Neural progenitor cell (in vitro differentiated cells): ENCODE results near the gene CFAP54. TPM values are rescaled to one million over a fixed set of nuclear protein-coding genes. Genes with fewer than 3 reads are reported as not detected.

Experiments
- DNase-seq: peaks from one replicate; pipeline ENCODE4 v3.0.0-alpha.2; 2016; ENCODE audit warnings: low spot score
- H2AFZ ChIP-seq: fragments of 200-600 bp; sonication (generic); replicated peaks from 2 replicates; pipeline ENCODE4 v1.6.1; 2016; ENCODE audit warnings: antibody characterized with exemption
- H3F3A ChIP-seq: fragments of 200-600 bp; sonication (generic); 2 replicates; pipeline ENCODE4 v1.6.1; 2016; ENCODE audit warnings: antibody characterized with exemption, low read depth
- H3K27ac ChIP-seq: fragments of 200-600 bp; sonication (generic); 2 replicates; pipeline ENCODE4 v1.5.1; 2016; ENCODE audit warnings: mild to moderate bottlenecking
- H3K27me3 ChIP-seq: fragments of 200-600 bp; sonication (generic); 2 replicates; pipeline ENCODE4 v1.6.1; 2016; ENCODE audit warnings: mild to moderate bottlenecking, moderate library complexity
- H3K36me3 ChIP-seq: fragments of 200-600 bp; sonication (generic); 2 replicates; pipeline ENCODE4 v1.5.1; 2016
- H3K4me1 ChIP-seq: fragments of 200-600 bp; sonication (generic); 2 replicates; pipeline ENCODE4 v1.6.1; 2016; ENCODE audit warnings: mixed run types
- H3K4me2 ChIP-seq: fragments of 200-600 bp; sonication (generic); 2 replicates; pipeline ENCODE4 v1.6.1; 2016
- H3K4me3 ChIP-seq: fragments of 200-600 bp; sonication (generic); 2 replicates; pipeline ENCODE4 v1.5.1; 2016
- H3K79me2 ChIP-seq: fragments of 200-600 bp; sonication (generic); 2 replicates; pipeline ENCODE4 v1.6.1; 2016; ENCODE audit warnings: low read depth
- H3K9ac ChIP-seq: fragments of 200-600 bp; sonication (generic); 2 replicates; pipeline ENCODE4 v1.6.1; 2016
- H3K9me3 ChIP-seq: fragments of 200-600 bp; sonication (generic); 2 replicates; pipeline ENCODE4 v1.5.1; 2016; ENCODE audit warnings: low read depth
- H4K20me1 ChIP-seq: fragments of 200-600 bp; sonication (generic); 2 replicates; pipeline ENCODE4 v1.6.1; 2016; ENCODE audit warnings: low read depth
- H3K27ac Mint-ChIP-seq: 3 replicates; pipeline ENCODE4 v1.8.0; 2021; ENCODE audit warnings: mixed read lengths
- H3K27me3 Mint-ChIP-seq: 2 replicates; pipeline ENCODE4 v1.8.0; 2022; ENCODE audit warnings: low read depth, mild to moderate bottlenecking, inconsistent platforms, moderate library complexity, mixed read lengths; ENCODE audit not compliant: insufficient read depth
- H3K36me3 Mint-ChIP-seq: 3 replicates; pipeline ENCODE4 v1.8.0; 2021; ENCODE audit warnings: mixed read lengths
- H3K4me1 Mint-ChIP-seq: 3 replicates; pipeline ENCODE4 v1.8.0; 2021; ENCODE audit warnings: mixed read lengths
- H3K4me3 Mint-ChIP-seq: 3 replicates; pipeline ENCODE4 v1.8.0; 2021; ENCODE audit warnings: mild to moderate bottlenecking, moderate library complexity, mixed read lengths
- H3K9me3 Mint-ChIP-seq: 3 replicates; pipeline ENCODE4 v1.8.0; 2020; ENCODE audit warnings: mixed read lengths
- CTCF ChIP-seq: fragments of 200-600 bp; sonication (generic); IDR thresholded peaks from 2 replicates; pipeline ENCODE4 v1.5.1; 2017; ENCODE audit warnings: antibody characterized with exemption, mild to moderate bottlenecking
- EZH2 ChIP-seq: fragments of 200-600 bp; sonication (generic); IDR thresholded peaks from 2 replicates; pipeline ENCODE4 v1.6.1; 2017; ENCODE audit warnings: antibody characterized with exemption, mild to moderate bottlenecking, moderate library complexity
- EZH2phosphoT487 ChIP-seq: fragments of 200-600 bp; sonication (generic); IDR thresholded peaks from 2 replicates; pipeline ENCODE4 v1.6.1; 2017; ENCODE audit warnings: antibody characterized with exemption
- total RNA-seq: library from RNA; depleted of rRNA; stranded (reverse); fragments of >200 nt; gene quantifications from 2 replicates; pipeline ENCODE4 v1.2.3, GENCODE V29; 2015; ENCODE audit warnings: low replicate concordance

Gene CFAP54
- total RNA-seq, 1 donor from 2014 or later, result 4.2 TPM

GRCh38 chr12:96769400-96769799, 280.0 kb downstream of the CFAP54 start:
- Histone ChIP-seq H3K9ac (no peak overlapping the region), H3K4me1 (no peaks in the 10 kb centered on the region), H3K9me3 (no peaks in the 10 kb centered on the region), H3F3A (no peaks in the 10 kb centered on the region), H3K4me3 (no peak overlapping the region), H3K27ac (no peak overlapping the region), H3K79me2 (no peaks in the 10 kb centered on the region), H3K27me3 (no peaks in the 10 kb centered on the region), H3K4me2 (no peak overlapping the region), H2AFZ (no peak overlapping the region), H3K36me3 (no peaks in the 10 kb centered on the region), H4K20me1 (no peaks in the 10 kb centered on the region)
- H3K9me3 Mint-ChIP-seq, result peaks cover 6% of the 10 kb centered on the region
- DNase-seq, result no peak
- TF ChIP-seq EZH2phosphoT487 (no peak), EZH2 (no peak), CTCF (no peak)
- H3K27ac Mint-ChIP-seq, result no peak overlapping the region
- peaks cover 2% of the 10 kb centered on the region for H3K27me3 Mint-ChIP-seq
- H3K36me3 Mint-ChIP-seq, result no peaks in the 10 kb centered on the region
- H3K4me3 Mint-ChIP-seq, result no peak overlapping the region
- peaks cover 5% of the 10 kb centered on the region for H3K4me1 Mint-ChIP-seq

GRCh38 chr12:96770219-96771102, 281.1 kb downstream of the CFAP54 start:
- no peaks in the 10 kb centered on the region for H3K9me3 ChIP-seq
- no peak overlapping the region for H3K4me3 ChIP-seq
- no peak overlapping the region for H3K27ac ChIP-seq
- no peak for DNase-seq
- no peaks in the 10 kb centered on the region for H3K27me3 ChIP-seq
- Mint-ChIP-seq H3K4me1 (peaks cover 5% of the 10 kb centered on the region), H3K27ac (no peak overlapping the region), H3K36me3 (no peaks in the 10 kb centered on the region), H3K9me3 (peaks cover 6% of the 10 kb centered on the region), H3K4me3 (no peak overlapping the region), H3K27me3 (peaks cover 2% of the 10 kb centered on the region)
- H3K79me2 ChIP-seq, result no peaks in the 10 kb centered on the region
- no peaks in the 10 kb centered on the region for H3K4me1 ChIP-seq
- no peak overlapping the region for H3K4me2 ChIP-seq
- H2AFZ ChIP-seq, result no peak overlapping the region
- H3K36me3 ChIP-seq, result no peaks in the 10 kb centered on the region
- H4K20me1 ChIP-seq, result no peaks in the 10 kb centered on the region
- TF ChIP-seq EZH2, result no peak
- H3K9ac ChIP-seq, result no peak overlapping the region
- no peaks in the 10 kb centered on the region for H3F3A ChIP-seq

GRCh38 chr12:96773031-96773430, 283.7 kb downstream of the CFAP54 start:
- H3K36me3 ChIP-seq, result no peaks in the 10 kb centered on the region
- no peak for TF ChIP-seq CTCF
- no peak for TF ChIP-seq EZH2phosphoT487
- TF ChIP-seq EZH2, result no peak
- peaks cover 6% of the 10 kb centered on the region for H3K9me3 Mint-ChIP-seq
- H3K27me3 ChIP-seq, result no peaks in the 10 kb centered on the region
- no peaks in the 10 kb centered on the region for H3K9me3 ChIP-seq
- H4K20me1 ChIP-seq, result no peaks in the 10 kb centered on the region
- H3K4me3 Mint-ChIP-seq, result no peak overlapping the region
- no peaks in the 10 kb centered on the region for H3K79me2 ChIP-seq
- no peak overlapping the region for H2AFZ ChIP-seq
- H3K9ac ChIP-seq, result no peak overlapping the region
- peaks cover 8% of the 10 kb centered on the region for H3K4me1 Mint-ChIP-seq
- no peak overlapping the region for H3K4me3 ChIP-seq
- H3K4me1 ChIP-seq, result no peaks in the 10 kb centered on the region
- no peaks in the 10 kb centered on the region for H3K36me3 Mint-ChIP-seq
- H3F3A ChIP-seq, result no peaks in the 10 kb centered on the region
- no peak for DNase-seq
- H3K27ac ChIP-seq, result no peak overlapping the region
- H3K27me3 Mint-ChIP-seq, result peaks cover 2% of the 10 kb centered on the region
- H3K4me2 ChIP-seq, result no peak overlapping the region
- no peak overlapping the region for H3K27ac Mint-ChIP-seq
